Colonic mucosa (tissue), 4 donors: ENCODE measurements around the gene PRSS33. TPM values are rescaled to one million over a fixed set of nuclear protein-coding genes. Genes with fewer than 3 reads are reported as not detected.

Experiments
- DNase-seq: peaks from one replicate; pipeline ENCODE4 v3.0.0-alpha.2; 2020
- H3K27ac ChIP-seq: fragments of 200-600 bp; one replicate; pipeline ENCODE4 v1.8.0; 2021
- H3K27me3 ChIP-seq: fragments of 200-600 bp; one replicate; pipeline ENCODE4 v1.8.0; 2021
- H3K36me3 ChIP-seq: fragments of 200-600 bp; one replicate; pipeline ENCODE4 v1.8.0; 2021
- H3K4me1 ChIP-seq: fragments of 200-600 bp; one replicate; pipeline ENCODE4 v1.8.0; 2021; ENCODE audit warnings: mild to moderate bottlenecking
- H3K4me3 ChIP-seq: fragments of 200-600 bp; one replicate; pipeline ENCODE4 v1.8.0; 2021
- H3K9ac ChIP-seq, 2 donors: one replicate each; pipeline ENCODE4 v1.7.0; 2013; ENCODE audit warnings: control low read depth in 2 of 2, low read depth in 2 of 2, low read length in 2 of 2
- H3K9me3 ChIP-seq: fragments of 200-600 bp; one replicate; pipeline ENCODE4 v1.8.0; 2021
- intact Hi-C: fragments of 100-400 bp; cut with DNase I; formaldehyde crosslinking; loops from one replicate; pipeline ENCODE4 v1.14.1; 2022
- total RNA-seq, 2 donors: library from RNA; stranded (reverse); fragmentation: NEBNext Ultra II Directional in 1 of 2; extraction: Animal tissue kit (Norgen Biotek cat#: 25700) in 1 of 2; gene quantifications; one replicate each; pipeline ENCODE4 v1.2.1, GENCODE V29; 2021
- TF ChIP-seq, protein P1 (sequence below): fragments of 200-600 bp; IDR thresholded peaks from one replicate; pipeline ENCODE4 v1.8.0; 2022; ENCODE audit warnings: antibody characterized with exemption, mild to moderate bottlenecking
- donor health status: healthy.
- donor health status: DM: no; HTN: no; CAD: no.
- donor health status: DM: no; HTN: no; CAD: no.

Gene PRSS33
- total RNA-seq, 2 donors from 2014 or later = not detected

DNA sequence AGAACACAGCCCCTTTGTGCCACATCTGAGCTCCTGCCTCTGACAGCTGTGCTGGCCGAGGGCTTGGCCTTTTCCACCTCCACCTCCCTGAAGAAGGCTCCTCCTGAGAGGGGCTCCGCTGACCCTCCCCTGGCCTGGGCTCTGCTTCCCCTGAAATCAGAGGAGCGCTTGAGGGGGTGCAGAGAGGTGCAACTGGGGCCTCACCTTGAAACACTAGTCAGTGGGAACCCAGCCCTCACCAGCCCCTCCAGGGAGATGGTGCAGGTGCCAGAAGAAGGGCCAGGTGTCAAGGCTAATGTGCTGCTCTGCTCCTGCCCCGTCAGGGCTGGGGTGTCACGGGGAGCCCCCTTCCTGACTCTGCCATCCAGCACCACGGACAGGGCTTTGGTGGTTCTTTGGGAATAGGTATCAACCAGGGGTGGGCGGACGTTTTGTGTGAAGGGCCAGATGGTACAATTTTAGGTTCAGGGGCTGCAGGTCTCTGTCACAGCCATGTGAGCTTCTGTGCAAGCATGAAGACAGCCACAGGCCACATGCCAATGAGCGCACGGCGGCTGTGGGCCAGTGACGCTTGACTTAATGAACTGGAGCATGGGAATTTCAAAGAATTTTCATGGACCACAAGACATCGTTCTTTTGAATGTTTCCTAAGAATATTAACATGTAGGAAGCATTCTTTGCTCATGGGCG is 40.6 kb upstream of the PRSS33 start:
- no peaks in the 10 kb centered on the region for H3K27me3 ChIP-seq
- TF ChIP-seq, protein P1, sequence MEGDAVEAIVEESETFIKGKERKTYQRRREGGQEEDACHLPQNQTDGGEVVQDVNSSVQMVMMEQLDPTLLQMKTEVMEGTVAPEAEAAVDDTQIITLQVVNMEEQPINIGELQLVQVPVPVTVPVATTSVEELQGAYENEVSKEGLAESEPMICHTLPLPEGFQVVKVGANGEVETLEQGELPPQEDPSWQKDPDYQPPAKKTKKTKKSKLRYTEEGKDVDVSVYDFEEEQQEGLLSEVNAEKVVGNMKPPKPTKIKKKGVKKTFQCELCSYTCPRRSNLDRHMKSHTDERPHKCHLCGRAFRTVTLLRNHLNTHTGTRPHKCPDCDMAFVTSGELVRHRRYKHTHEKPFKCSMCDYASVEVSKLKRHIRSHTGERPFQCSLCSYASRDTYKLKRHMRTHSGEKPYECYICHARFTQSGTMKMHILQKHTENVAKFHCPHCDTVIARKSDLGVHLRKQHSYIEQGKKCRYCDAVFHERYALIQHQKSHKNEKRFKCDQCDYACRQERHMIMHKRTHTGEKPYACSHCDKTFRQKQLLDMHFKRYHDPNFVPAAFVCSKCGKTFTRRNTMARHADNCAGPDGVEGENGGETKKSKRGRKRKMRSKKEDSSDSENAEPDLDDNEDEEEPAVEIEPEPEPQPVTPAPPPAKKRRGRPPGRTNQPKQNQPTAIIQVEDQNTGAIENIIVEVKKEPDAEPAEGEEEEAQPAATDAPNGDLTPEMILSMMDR = no peak
- H3K9ac ChIP-seq = no peak overlapping the region
- no peaks in the 10 kb centered on the region for H3K36me3 ChIP-seq
- DNase-seq = no peak
- no peaks in the 10 kb centered on the region for H3K4me1 ChIP-seq
- H3K9me3 ChIP-seq = no peaks in the 10 kb centered on the region
- no peak overlapping the region for H3K27ac ChIP-seq
- intact Hi-C loops = loop anchor here (2.0 kb wide), 1 partner anchor 19 kb away; no protein-coding TSS in a partner anchor
- H3K4me3 ChIP-seq = no peak overlapping the region

DNA sequence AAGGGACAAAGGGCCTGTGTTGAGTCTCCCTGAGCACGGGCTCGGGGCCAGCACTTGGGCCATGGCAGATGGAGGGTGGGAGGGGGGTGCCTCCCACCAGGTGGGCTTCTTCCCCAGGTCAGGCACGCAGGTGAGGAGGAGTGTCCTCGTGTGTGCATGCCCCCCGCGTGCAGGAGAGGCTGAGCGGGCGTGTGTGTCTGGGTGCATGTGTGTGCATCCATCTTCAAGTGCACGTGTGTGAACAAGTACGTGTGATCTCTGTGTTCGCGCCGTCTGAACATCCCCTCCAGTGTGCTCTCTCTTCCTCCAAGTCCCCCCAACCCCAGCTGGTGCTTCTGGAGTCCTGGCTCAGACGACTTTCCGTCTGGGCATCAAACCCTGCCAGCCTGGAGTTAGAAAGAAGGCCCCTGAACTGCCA is 40.0 kb upstream of the PRSS33 start:
- TF ChIP-seq, protein P1 = no peak
- H3K27ac ChIP-seq = no peak overlapping the region
- no peaks in the 10 kb centered on the region for H3K27me3 ChIP-seq
- H3K36me3 ChIP-seq = no peaks in the 10 kb centered on the region
- no peak for DNase-seq
- no peak overlapping the region for H3K9ac ChIP-seq
- no peaks in the 10 kb centered on the region for H3K9me3 ChIP-seq
- no peak overlapping the region for H3K4me3 ChIP-seq
- no peaks in the 10 kb centered on the region for H3K4me1 ChIP-seq
- intact Hi-C loops = no loop called here

DNA sequence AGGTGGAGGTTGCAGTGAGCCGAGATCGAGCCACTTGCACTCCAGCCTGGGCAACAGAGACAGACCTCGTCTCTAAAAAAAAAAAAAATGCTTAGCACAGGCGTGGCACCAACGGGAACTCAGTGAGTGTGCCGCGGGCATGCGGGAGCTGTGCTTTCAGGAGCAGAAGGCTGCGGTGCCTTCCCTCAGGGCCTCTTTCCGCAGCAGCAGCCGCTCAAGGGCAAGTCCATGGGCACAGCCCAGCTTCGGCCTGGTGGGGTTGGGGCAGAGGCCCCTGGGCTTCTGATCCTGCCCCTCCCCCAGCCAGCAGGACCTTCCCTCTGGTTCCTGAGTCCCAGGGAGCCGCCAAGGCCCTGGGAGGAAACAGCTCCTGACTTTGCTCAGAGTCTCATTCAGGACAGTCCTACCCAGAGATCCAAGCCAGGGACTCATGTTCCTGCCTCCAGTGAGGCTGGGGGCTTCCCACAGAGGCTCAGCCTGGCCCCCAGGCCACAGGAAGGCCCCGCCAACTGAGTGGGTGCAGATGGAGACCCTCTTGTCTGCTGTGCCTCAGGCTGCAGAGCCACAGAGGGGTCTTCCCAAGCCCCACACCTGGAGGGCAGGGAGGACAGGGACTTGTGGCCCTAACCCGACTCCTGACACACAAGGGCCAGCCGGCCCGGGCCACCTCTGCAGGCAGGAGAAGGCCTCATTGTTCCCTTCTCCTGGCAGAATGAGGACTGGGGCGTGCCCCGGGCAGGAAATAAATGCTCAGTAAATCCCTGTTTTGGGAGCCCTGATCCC is 39.4 kb upstream of the PRSS33 start:
- no peak for DNase-seq
- TF ChIP-seq, protein P1 = no peak
- no peaks in the 10 kb centered on the region for H3K4me1 ChIP-seq
- no peaks in the 10 kb centered on the region for H3K27me3 ChIP-seq
- H3K9ac ChIP-seq = no peak overlapping the region
- no peak overlapping the region for H3K4me3 ChIP-seq
- no peaks in the 10 kb centered on the region for H3K9me3 ChIP-seq
- H3K27ac ChIP-seq = no peak overlapping the region
- intact Hi-C loops = no loop called here
- H3K36me3 ChIP-seq = no peaks in the 10 kb centered on the region

DNA sequence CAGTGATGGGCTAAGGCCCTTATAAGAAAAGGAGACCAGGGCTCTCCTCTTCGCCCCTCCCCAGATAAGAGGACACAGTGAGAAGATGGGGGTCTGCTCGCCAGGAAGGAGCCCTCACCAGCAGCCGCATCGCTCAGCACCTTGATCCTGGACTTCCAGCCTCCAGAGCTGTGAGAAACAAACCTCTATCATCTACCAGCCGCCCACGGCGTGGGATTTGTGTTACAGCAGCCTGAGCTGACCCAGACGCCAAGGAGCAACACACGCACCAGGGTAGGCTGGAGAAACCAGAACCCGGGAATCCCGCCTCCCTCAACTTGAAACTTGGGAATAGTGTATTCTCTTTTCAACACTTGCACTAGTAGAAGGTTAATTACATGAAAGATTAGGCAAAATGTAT is 38.5 kb upstream of the PRSS33 start:
- DNase-seq = no peak
- no peaks in the 10 kb centered on the region for H3K36me3 ChIP-seq
- H3K27ac ChIP-seq = no peak overlapping the region
- no peak overlapping the region for H3K4me3 ChIP-seq
- TF ChIP-seq, protein P1 = no peak
- no peaks in the 10 kb centered on the region for H3K9me3 ChIP-seq
- H3K9ac ChIP-seq = no peak overlapping the region
- intact Hi-C loops = no loop called here
- no peaks in the 10 kb centered on the region for H3K4me1 ChIP-seq
- H3K27me3 ChIP-seq = no peaks in the 10 kb centered on the region

DNA sequence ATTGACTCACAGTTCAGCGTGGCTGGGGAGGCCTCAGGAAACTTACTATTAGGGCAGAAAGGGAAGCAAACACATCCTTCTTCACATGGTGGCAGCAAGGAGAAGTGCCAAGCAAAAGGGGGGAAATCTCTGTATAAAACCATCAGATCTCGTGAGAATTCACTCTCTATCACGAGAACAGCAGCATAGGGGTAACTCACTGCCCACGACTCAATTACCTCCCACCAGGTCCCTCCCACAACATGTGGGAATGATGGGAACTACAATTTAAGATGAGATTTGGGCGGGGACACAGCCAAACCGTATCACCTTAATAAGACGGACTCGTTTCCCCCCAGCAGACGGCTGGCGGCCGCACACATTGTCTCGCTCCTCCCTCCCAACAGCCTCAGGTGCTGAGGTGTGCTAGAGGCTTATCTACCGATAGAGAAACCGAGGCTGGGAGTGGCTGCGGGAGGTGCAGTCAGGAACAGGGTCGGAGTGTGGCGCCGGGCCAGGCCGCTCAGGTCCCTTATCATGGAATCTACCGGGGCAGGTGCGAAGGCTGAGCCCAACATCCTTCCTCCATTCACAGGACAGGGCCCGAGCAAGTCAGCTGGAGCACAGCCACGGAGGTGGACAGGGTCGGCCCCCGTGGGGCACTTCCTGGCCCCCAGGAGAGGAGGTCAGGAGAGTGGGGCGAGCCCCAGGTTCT is 37.8 kb upstream of the PRSS33 start:
- Histone ChIP-seq H3K27me3 (no peaks in the 10 kb centered on the region), H3K9me3 (no peaks in the 10 kb centered on the region), H3K27ac (no peak overlapping the region), H3K4me3 (no peak overlapping the region), H3K36me3 (no peaks in the 10 kb centered on the region), H3K4me1 (no peaks in the 10 kb centered on the region), H3K9ac (no peak overlapping the region)
- TF ChIP-seq, protein P1 = no peak
- intact Hi-C loops = no loop called here
- DNase-seq = no peak
